Activated CD8-positive, alpha-beta T cell treated with anti-CD3 and anti-CD28 coated beads for 36 hours (primary cell): ENCODE results near the gene PLD4. TPM values are rescaled to one million over a fixed set of nuclear protein-coding genes. Genes with fewer than 3 reads are reported as not detected.

ENCODE experiments used
- ATAC-seq: fragments of 200-7000 bp; cut with Tn5 transposase; one replicate; pipeline ENCODE4 v1.10.0; 2021; ENCODE audit warnings: mild to moderate bottlenecking, moderate library complexity
- CTCF ChIA-PET: fragments of 350-600 bp; sonication (Branson Sonifier 250); formaldehyde crosslinking; loops from one replicate; lab custom pipeline; 2021; ENCODE audit warnings: antibody characterized with exemption; lab: Charles Lee
- POLR2A ChIA-PET: fragments of 350-600 bp; sonication (Branson Sonifier 250); formaldehyde crosslinking; loops from one replicate; lab custom pipeline; 2021; ENCODE audit warnings: antibody characterized with exemption; lab: Charles Lee
- DNase-seq: peaks from one replicate; pipeline ENCODE4 v3.0.0-alpha.2; 2020
- H3K27ac Mint-ChIP-seq: one replicate; pipeline ENCODE4 v1.8.0; 2021; ENCODE audit warnings: mild to moderate bottlenecking, mixed read lengths
- H3K27me3 Mint-ChIP-seq: one replicate; pipeline ENCODE4 v1.8.0; 2021; ENCODE audit warnings: mixed read lengths
- H3K36me3 Mint-ChIP-seq: one replicate; pipeline ENCODE4 v1.8.0; 2021; ENCODE audit warnings: low read depth, mixed read lengths
- H3K4me1 Mint-ChIP-seq: one replicate; pipeline ENCODE4 v1.8.0; 2021; ENCODE audit warnings: low read depth, mixed read lengths
- H3K4me3 Mint-ChIP-seq: one replicate; pipeline ENCODE4 v1.8.0; 2021; ENCODE audit warnings: mild to moderate bottlenecking, moderate library complexity, mixed read lengths
- H3K9me3 Mint-ChIP-seq: one replicate; pipeline ENCODE4 v1.8.0; 2021; ENCODE audit warnings: mixed read lengths
- intact Hi-C: fragments of 100-400 bp; cut with micrococcal nuclease; formaldehyde crosslinking; loops from one replicate; pipeline ENCODE4 v1.10.0; 2022
- total RNA-seq, 2 experiments: library from RNA; stranded (reverse); gene quantifications; one replicate each; pipeline ENCODE4 v1.2.3, GENCODE V29; 2021
- TF ChIP-seq, protein P1 (sequence below): fragments of 200-600 bp; IDR thresholded peaks from one replicate; pipeline ENCODE4 v1.8.0; 2022; ENCODE audit warnings: antibody characterized with exemption, mild to moderate bottlenecking

PLD4 gene
- total RNA-seq, 2 experiments from 2014 or later, result not detected

DNA sequence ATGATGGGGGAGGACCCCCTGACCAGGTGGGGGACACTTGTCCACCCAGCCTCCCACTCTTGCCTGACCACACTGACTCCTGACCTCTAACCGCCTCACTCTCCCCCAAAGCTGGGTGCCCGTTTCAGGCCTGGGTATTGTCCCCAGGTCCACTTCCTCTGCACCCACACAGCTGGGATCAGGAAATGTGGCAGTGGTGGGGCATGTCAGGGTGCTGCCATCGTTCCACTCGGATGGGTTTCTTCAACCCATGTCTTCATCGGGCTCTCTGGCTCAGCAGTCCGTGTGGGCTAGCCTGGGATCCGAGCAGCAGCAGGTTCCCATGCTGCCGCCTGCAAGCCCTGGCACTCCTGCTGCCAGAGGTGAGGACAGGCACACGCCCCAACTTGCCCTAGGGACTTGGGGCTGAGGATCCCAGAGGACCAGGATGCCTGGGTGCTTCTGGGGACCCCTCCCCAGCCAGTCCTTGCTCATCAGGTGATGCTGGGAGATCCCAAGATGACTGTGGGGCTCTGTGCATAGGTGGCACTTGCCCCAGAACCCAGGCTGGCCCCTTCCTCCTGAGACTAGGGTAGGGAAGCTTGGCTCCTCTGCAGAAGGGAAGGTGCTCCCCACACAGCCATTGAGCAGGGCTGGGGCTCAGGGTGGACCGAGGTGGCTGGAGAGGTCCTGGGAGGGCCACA is 58.0 kb downstream of the PLD4 start:
- POLR2A ChIA-PET, result no interaction called here
- Mint-ChIP-seq H3K4me1 (peaks cover 4% of the 10 kb centered on the region), H3K4me3 (no peak overlapping the region), H3K9me3 (no peaks in the 10 kb centered on the region), H3K36me3 (no peaks in the 10 kb centered on the region), H3K27ac (no peak overlapping the region), H3K27me3 (peaks cover 12% of the 10 kb centered on the region)
- intact Hi-C loops, result no loop called here
- CTCF ChIA-PET, result interaction anchor here (2.2 to 3.6 kb wide), 3 partner anchors 7 to 63 kb away, joined by 11 to 30 read pairs (median 15); no protein-coding TSS in a partner anchor
- ATAC-seq (no peak), DNase-seq (no peak)
- TF ChIP-seq, protein P1, sequence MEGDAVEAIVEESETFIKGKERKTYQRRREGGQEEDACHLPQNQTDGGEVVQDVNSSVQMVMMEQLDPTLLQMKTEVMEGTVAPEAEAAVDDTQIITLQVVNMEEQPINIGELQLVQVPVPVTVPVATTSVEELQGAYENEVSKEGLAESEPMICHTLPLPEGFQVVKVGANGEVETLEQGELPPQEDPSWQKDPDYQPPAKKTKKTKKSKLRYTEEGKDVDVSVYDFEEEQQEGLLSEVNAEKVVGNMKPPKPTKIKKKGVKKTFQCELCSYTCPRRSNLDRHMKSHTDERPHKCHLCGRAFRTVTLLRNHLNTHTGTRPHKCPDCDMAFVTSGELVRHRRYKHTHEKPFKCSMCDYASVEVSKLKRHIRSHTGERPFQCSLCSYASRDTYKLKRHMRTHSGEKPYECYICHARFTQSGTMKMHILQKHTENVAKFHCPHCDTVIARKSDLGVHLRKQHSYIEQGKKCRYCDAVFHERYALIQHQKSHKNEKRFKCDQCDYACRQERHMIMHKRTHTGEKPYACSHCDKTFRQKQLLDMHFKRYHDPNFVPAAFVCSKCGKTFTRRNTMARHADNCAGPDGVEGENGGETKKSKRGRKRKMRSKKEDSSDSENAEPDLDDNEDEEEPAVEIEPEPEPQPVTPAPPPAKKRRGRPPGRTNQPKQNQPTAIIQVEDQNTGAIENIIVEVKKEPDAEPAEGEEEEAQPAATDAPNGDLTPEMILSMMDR, result no peak

Other genes with a start within 250 kb of the PLD4 start
- gene INF2, start 235.3 kb upstream of the PLD4 start, total RNA-seq, result 10 to 100 TPM; 61.5 to 65.0 TPM
- gene ADSS1, start 200.7 kb upstream of the PLD4 start, total RNA-seq, result 1 to 10 TPM; 2.7 to 3.0 TPM
- 100 to 1,000 TPM; 115 to 125 TPM for gene SIVA1, start 171.7 kb upstream of the PLD4 start, total RNA-seq
- gene AKT1, start 129.1 kb upstream of the PLD4 start, total RNA-seq, result 100 to 1,000 TPM; 116 to 121 TPM
- gene ZBTB42, start 123.8 kb upstream of the PLD4 start, total RNA-seq, result 1 to 10 TPM; 1.3 TPM
- gene CEP170B, start 59.6 kb upstream of the PLD4 start, total RNA-seq, result 1 to 10 TPM; 2.2 to 2.3 TPM
- gene AHNAK2, start 53.5 kb downstream of the PLD4 start, total RNA-seq, result under 1 TPM in 1 of 2 experiments, not detected in 1; 0.02 TPM
- under 1 TPM; 0.47 to 0.67 TPM for gene CLBA1, start 60.9 kb downstream of the PLD4 start, total RNA-seq
- 10 to 100 TPM; 59.4 to 63.5 TPM for gene CDCA4, start 96.2 kb downstream of the PLD4 start, total RNA-seq
- gene GPR132, start 140.6 kb downstream of the PLD4 start, total RNA-seq, result 10 to 100 TPM; 15.1 to 16.4 TPM
- 1 to 10 TPM; 3.6 to 4.1 TPM for gene JAG2, start 243.9 kb downstream of the PLD4 start, total RNA-seq